ENCODE data around the gene AKR1B15.
"Not testable (repeated sequence)": the region's sequence is repeated elsewhere in the genome, so short reads cannot be mapped to it uniquely, and the experiment has no call there.

AKR1B15 gene

GRCh38 chr7:134534633-134535032 is 14.3 kb upstream of the AKR1B15 start:
- H3K4me3 Mint-ChIP-seq: no peak overlapping the region
- peaks cover 25% of the 10 kb centered on the region for H3K4me1 Mint-ChIP-seq

GRCh38 chr7:134535272-134535918 is 13.5 kb upstream of the AKR1B15 start:
- Mint-ChIP-seq H3K27me3 (ENCODE audit: low read depth, poor library complexity) (peaks cover 17% of the 10 kb centered on the region), H3K4me1 (peaks cover 22% of the 10 kb centered on the region), H3K4me3 (no peak overlapping the region), H3K9me3 (no peaks in the 10 kb centered on the region), H3K36me3 (ENCODE audit: low read depth) (no peaks in the 10 kb centered on the region), H3K27ac (peak overlapping the region; percentile 2)
- no peak for TF ChIP-seq CTCF (IDR thresholded peaks at IDR 0.05)
- no peak for DNase-seq

More at GRCh38 chr7:134534633-134535032, 14.3 kb upstream of the AKR1B15 start:
- no peak for TF ChIP-seq CTCF (IDR thresholded peaks at IDR 0.05)
- H3K27me3 Mint-ChIP-seq (ENCODE audit: low read depth, poor library complexity): peaks cover 17% of the 10 kb centered on the region
- H3K36me3 Mint-ChIP-seq (ENCODE audit: low read depth): no peaks in the 10 kb centered on the region
- no peaks in the 10 kb centered on the region for H3K9me3 Mint-ChIP-seq
- no peak overlapping the region for H3K27ac Mint-ChIP-seq
- no peak for DNase-seq

- H3K4me3 Mint-ChIP-seq: no peak overlapping the region
- no peaks in the 10 kb centered on the region for H3K9me3 Mint-ChIP-seq
- peaks cover 22% of the 10 kb centered on the region for H3K4me1 Mint-ChIP-seq
- H3K36me3 Mint-ChIP-seq (ENCODE audit: low read depth): no peaks in the 10 kb centered on the region
- DNase-seq: no peak
- peaks cover 16% of the 10 kb centered on the region for H3K27me3 Mint-ChIP-seq (ENCODE audit: low read depth, poor library complexity)
- TF ChIP-seq CTCF (IDR thresholded peaks at IDR 0.05): no peak
- H3K27ac Mint-ChIP-seq: no peak overlapping the region
Observed at GRCh38 chr7:134535919-134536299, 13.0 kb upstream of the AKR1B15 start.

DNA sequence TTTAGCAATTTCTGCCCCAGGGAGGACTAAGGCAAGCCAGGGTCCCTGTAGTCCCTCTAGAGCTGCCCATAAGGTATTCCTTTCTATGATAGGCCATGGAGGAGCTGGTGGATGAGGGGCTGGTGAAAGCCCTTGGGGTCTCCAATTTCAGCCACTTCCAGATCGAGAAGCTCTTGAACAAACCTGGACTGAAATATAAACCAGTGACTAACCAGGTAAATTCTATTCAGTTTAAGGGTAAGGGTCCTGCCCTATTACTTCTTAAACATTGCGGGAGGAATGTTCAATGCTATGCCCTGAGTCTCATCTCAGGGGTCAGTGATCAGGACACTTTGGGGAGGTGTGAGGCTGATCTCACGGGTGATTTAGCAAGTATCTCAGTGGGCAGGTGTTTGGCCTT is 12.4 kb upstream of the AKR1B15 start:
- DNase-seq; H3K9me3 Mint-ChIP-seq; H3K4me3 Mint-ChIP-seq; H3K36me3 Mint-ChIP-seq (ENCODE audit: low read depth); H3K27ac Mint-ChIP-seq: not testable (repeated sequence)
- Mint-ChIP-seq H3K4me1 (peaks cover 22% of the 10 kb centered on the region), H3K27me3 (ENCODE audit: low read depth, poor library complexity) (peaks cover 20% of the 10 kb centered on the region)

DNA sequence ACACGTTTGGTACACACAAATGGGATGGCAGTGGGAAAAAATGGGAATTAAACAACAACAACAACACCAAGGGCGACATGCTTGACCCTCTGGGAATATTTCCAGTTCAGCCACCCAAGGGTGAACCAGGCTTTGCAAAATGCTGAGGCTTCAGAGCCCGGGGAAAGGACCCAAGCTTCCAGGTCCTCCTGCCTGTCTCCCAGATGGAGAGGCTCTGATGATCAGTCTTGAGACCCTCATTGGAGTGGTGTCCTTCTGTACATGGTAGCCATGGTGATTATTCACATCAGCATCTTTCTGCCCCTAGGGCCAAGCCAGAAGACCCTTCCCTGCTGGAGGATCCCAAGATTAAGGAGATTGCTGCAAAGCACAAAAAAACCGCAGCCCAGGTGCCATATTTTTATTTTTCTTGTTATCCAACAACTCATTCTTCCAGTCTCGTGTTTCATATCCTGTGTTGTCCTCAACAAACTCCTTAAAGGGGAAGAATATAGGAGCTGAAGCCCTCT is 11.6 kb upstream of the AKR1B15 start:
- H3K27ac Mint-ChIP-seq: peak overlapping the region; percentile 79
- not testable (repeated sequence) for H3K9me3 Mint-ChIP-seq; DNase-seq; H3K4me3 Mint-ChIP-seq; H3K36me3 Mint-ChIP-seq (ENCODE audit: low read depth)
- peaks cover 22% of the 10 kb centered on the region for H3K4me1 Mint-ChIP-seq
- H3K27me3 Mint-ChIP-seq (ENCODE audit: low read depth, poor library complexity): peaks cover 24% of the 10 kb centered on the region

GRCh38 chr7:134539380-134540004 is 9.4 kb upstream of the AKR1B15 start:
- Mint-ChIP-seq H3K4me3 (no peak overlapping the region), H3K9me3 (no peaks in the 10 kb centered on the region), H3K4me1 (peaks cover 22% of the 10 kb centered on the region), H3K27me3 (ENCODE audit: low read depth, poor library complexity) (peaks cover 16% of the 10 kb centered on the region), H3K27ac (no peak overlapping the region), H3K36me3 (ENCODE audit: low read depth) (no peaks in the 10 kb centered on the region)
- no peak for TF ChIP-seq CTCF (IDR thresholded peaks at IDR 0.05)
- DNase-seq: no peak

DNA sequence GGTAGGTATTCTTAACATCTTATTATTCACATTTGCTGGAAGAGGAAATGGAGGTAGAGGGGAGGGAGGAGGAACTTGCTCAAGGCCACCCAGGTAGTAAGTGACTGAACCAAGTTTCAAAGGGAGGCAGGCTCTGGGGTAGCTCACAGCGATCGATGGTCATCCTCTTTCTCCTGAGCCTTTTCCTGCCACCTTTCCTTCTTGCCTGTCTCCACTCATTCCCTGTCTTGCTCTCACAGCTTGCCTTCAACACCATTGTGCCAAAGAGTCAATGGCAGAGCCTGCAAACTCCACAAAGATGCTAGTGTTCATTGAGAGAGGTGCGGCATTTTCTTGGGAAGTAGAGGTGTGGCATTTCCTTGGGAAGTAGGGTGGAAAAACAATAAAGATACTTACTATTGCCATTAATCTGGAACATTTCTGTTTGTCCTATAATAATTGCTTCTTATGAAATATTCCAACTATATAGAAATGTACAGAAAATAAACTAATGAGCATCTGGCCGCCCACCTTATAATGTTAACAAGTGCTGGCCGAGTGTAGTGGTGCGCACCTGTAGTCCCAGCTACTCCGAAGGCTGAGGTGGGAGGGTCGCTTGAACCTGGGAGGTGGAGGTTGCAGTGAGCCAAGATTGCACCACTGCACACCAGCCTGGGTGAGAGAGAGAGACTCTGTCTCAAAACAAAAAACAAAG is 7.3 kb upstream of the AKR1B15 start:
- not testable (repeated sequence) for H3K27ac Mint-ChIP-seq; H3K36me3 Mint-ChIP-seq (ENCODE audit: low read depth); DNase-seq; H3K4me3 Mint-ChIP-seq; H3K9me3 Mint-ChIP-seq
- peaks cover 18% of the 10 kb centered on the region for H3K4me1 Mint-ChIP-seq
- H3K27me3 Mint-ChIP-seq (ENCODE audit: low read depth, poor library complexity): peaks cover 13% of the 10 kb centered on the region
